GM19438 (cell line): ENCODE data around the gene NAA16.
"Not testable (repeated sequence)": the region's sequence is repeated elsewhere in the genome, so short reads cannot be mapped to it uniquely, and the experiment has no call there.

ENCODE experiments used
- ATAC-seq: cut with Tn5 transposase; IDR thresholded peaks from one replicate; pipeline ENCODE4 v1.9.1; 2021; ENCODE audit warnings: low read depth; ENCODE audit not compliant: unreplicated experiment

Gene NAA16

DNA sequence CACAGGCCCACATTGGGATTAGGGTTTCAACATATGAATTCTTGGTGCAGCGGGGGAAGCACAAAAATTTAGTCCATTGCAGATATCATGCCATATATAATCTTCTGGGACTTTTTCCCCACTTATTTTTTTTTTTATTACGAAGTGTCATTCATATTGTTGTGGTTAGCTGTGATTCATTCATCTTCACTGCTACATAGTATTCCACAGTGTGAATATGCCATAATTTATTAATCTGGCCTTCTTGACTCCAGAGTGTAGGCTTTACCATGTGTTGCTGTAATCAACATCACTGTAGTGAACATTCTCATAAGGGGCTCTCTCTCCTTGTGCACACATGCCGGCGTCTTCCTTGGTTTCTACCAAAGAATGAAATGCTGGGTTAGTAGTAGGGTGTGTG, 92.9 kb downstream of the NAA16 start:
- no peak for ATAC-seq

GRCh38 chr13:41405367-41405766, 94.3 kb downstream of the NAA16 start:
- ATAC-seq: no peak

DNA sequence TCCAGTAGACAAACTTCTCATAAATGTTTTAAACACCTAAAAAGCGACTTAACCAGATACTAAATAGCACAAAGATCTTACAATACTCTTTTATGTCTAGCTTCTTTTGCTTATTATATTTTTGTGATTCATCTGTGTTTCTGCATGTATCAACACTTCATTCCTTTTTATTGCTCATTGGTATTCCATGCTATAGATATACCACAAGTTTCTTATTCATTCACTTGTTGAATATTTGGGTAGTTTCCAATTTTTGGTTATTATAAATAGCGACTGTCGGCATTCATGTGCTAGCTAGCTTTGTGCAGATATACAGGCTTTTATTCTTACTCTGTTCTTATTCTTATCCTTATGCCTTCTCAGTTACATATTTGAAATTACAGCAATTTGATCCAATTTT, 96.3 kb downstream of the NAA16 start:
- no peak for ATAC-seq

DNA sequence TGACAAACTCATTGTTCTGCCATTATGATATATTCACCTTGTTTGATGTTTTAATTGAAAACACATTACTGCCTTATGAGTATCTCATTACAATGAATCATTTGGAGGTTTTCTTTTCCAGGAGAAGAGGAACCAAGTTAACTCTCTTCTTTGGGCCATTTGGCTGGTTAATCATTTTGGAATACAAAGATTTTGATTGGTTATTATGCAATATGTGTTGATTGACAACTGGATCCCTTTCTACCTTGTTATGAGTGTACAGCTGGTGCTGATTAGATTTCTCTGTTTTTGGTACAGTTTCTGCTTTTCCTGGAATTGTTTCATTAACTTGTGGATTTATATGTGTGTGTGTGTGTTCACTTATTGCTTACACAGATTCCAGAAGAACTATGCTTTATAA, 97.1 kb downstream of the NAA16 start:
- ATAC-seq: no peak

GRCh38 chr13:41408746-41409145, 97.7 kb downstream of the NAA16 start:
- no peak for ATAC-seq

DNA sequence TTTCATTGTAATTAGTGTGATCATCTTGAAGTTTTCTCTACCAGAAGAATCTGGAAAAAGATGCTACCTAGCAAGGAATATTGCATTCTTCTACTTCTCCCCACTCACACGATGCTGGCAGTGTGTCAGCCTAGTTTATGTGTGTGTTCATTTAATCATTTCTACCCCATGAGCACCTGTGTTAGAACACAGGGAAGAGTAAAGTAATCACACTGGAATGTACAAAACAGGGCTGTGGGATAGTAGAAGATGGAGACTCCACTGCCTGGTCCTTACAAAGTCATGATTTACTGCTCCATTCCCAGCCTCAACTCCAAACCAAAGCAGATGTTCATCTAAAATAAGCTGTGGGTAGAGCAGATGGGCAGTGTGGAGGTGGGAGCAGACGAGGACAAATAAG, 98.5 kb downstream of the NAA16 start:
- ATAC-seq: no peak

- ATAC-seq: no peak
These were observed 100.0 kb downstream of the NAA16 start for GRCh38 chr13:41411060-41411459.

GRCh38 chr13:41411522-41411921, 100.5 kb downstream of the NAA16 start:
- no peak for ATAC-seq

DNA sequence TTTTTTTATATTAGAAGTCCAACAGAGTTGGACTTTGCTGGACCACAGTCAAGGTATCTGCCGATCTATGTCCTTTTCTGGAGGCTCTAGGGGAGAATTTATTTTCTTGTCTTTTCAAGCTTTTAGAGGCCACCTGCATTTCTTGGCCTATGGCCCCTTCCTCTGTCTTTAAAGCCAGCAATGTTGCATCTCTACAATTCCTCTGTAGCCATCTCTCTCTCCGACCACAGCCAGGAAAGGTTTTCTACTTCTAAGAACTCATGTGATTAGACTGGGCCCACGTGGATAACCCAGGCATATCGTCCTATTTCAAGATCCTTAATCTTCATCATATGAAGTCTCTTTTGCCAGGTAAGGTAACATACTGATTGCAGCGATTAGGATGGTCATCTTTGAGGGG, 102.8 kb downstream of the NAA16 start:
- ATAC-seq: no peak

GRCh38 chr13:41416276-41416675, 105.2 kb downstream of the NAA16 start:
- no peak for ATAC-seq

GRCh38 chr13:41418027-41418426, 107.0 kb downstream of the NAA16 start:
- ATAC-seq: no peak

DNA sequence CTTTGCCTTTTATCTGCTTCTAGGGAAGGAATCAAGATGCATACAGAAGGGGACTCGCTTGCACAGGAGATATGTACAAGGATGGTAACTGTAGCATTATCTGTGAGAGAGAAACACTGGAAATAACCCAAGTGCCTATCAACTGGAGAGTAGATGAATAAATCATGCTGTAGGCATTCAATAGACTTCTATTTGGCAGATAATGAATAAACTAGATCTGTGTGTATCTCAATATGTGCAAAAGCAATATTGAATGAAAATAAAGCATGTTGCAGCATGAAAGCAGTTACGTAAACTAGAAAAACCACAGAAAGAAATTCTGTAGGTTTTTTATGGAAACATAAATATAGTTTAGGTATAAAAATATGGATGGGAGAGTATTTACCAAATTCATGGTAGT, 107.7 kb downstream of the NAA16 start:
- ATAC-seq: no peak

GRCh38 chr13:41419206-41419605, 108.1 kb downstream of the NAA16 start:
- ATAC-seq: no peak

DNA sequence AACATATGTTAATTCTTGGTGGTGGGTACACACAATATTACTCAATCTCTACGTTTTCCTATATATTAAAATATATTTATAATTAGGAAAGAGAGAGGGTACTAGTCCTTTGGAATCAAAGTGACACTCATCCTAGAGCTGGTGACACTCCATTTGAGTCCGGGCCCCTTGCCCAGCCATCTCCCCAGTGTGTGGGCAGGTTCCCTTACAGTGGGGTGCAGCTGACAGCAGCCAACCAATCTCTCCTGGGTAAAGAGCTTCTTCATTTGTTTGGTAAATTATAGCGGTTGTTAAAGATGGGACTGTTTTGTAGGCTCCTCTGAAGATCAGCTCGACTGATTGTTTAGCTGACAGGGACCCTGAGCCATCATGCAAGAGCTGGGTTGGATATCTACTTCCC, 109.1 kb downstream of the NAA16 start:
- no peak for ATAC-seq

DNA sequence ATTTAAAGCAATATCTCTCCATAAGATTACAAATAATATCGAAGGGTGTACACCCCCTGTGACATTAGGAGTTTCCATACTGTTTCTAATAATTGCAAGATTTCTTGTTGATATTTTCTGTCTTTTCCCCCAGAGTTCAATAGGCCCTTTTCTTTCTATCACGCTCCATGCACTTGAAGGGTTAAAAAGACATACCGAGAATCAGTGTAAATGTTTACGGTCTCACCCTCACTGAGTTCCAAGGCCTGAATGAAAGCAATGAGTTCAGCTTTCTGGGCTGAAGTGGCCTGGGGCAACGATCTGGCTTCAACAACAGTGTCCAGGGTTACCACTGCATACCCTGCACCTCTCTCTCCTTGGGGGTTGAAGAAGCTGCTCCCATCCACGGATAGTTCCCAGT, 110.3 kb downstream of the NAA16 start:
- not testable (repeated sequence) for ATAC-seq

DNA sequence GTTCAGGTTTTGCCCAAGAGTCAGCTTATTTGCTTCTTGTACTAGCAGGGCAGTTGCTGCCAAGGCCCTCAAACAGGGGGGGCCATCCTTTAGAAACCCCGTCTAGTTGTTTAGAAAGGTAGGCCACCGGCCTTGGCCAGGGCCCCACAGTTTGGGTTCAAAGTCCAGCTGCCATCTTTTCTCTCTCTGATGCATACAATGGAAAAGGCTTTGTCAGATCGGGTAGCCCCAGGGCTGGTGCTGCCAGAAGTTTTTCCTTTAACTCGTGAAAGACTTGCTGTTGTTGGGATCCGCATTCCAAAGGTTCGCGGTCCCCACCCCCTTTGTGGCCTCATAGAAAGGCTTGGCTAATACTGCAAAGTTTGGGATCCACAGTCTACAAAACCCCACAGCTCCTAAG, 110.9 kb downstream of the NAA16 start:
- ATAC-seq: not testable (repeated sequence)

DNA sequence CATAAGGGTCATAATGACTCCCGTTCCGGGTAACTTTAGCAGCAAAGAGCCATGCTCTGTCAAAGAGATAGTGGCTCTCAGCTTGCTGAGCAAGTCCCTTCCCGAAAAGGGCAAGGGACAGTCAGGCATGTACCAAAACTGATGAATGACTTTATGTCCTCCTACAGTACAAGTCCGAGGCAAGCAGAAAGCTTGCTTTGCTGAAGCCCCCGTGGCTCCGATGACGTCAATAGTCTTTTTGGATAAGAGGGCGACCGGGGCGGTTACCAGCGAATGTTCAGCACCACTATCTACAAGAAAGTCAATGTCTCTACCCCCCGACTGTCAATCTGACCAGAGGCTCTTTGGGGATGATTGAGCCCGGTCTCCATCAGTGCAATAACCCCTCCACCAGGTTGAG, 112.2 kb downstream of the NAA16 start:
- not testable (repeated sequence) for ATAC-seq

DNA sequence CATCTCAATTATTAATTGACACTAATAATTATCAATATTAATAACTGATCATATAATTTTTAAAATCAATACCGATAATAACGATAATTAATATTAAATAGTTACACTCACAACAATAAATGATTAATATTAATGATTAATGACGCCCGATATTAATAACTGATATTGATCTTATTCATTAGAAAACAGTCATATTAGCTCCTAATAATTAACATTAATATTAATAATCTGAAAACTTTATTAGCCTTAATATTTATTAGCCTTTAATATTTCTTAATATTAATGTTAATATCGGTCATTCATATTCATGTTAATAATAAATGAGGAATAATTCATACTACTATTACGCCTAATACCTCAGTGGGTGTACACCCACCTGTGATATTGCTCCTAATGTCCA, 113.6 kb downstream of the NAA16 start:
- not testable (repeated sequence) for ATAC-seq

DNA sequence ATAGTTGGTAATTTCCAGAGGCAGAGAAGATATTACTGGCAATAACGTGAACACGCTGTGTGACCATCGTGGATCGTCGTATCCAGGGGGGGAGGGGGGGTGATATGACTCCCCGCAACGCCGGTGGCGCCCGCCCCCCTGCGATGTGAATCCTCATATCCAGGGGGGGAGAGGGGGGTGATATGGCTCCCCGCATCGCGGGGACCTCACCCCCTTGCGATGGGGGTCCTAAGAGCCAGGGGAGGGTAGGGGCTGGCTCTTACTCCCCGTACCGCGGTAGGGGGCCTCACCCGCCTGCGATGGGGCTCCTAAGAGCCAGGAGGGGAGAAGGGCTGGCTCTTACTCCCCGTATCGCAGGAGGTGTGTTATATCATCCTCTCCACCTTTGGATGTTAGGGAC, 115.0 kb downstream of the NAA16 start:
- no peak for ATAC-seq
